H9 (cell line): ENCODE data around the gene ST3GAL5. TPM values are rescaled to one million over a fixed set of nuclear protein-coding genes. Genes with fewer than 3 reads are reported as not detected.

ENCODE experiments used
- DNase-seq: peaks from one replicate; pipeline ENCODE4 v3.0.0-alpha.2; 2017
- H2AFZ ChIP-seq: one replicate; pipeline ENCODE4 v1.6.1; 2013; ENCODE audit warnings: mild to moderate bottlenecking, low read length, control low read depth, moderate library complexity
- H2AK5ac ChIP-seq: 2 replicates; pipeline ENCODE4 v1.6.1; 2013; ENCODE audit warnings: low read length, control low read depth, mixed read lengths; ENCODE audit not compliant: insufficient read length
- H2BK120ac ChIP-seq: one replicate; pipeline ENCODE4 v1.6.1; 2013; ENCODE audit warnings: low read depth, mild to moderate bottlenecking, low read length, control low read depth, inconsistent platforms; ENCODE audit not compliant: poor library complexity, severe bottlenecking
- H2BK12ac ChIP-seq: 2 replicates; pipeline ENCODE4 v1.6.1; 2013; ENCODE audit warnings: low read length, control low read depth, mixed read lengths, low read depth; ENCODE audit not compliant: insufficient read length
- H2BK15ac ChIP-seq: 2 replicates; pipeline ENCODE4 v1.6.1; 2013; ENCODE audit warnings: low read depth, low read length, control low read depth
- H2BK20ac ChIP-seq: one replicate; pipeline ENCODE4 v1.6.1; 2013; ENCODE audit warnings: low read depth, mild to moderate bottlenecking, low read length, control low read depth, inconsistent platforms; ENCODE audit not compliant: poor library complexity, severe bottlenecking
- H2BK5ac ChIP-seq: 2 replicates; pipeline ENCODE4 v1.6.1; 2013; ENCODE audit warnings: low read length, control low read depth, mixed read lengths; ENCODE audit not compliant: insufficient read length
- H3K14ac ChIP-seq: 2 replicates; pipeline ENCODE4 v1.6.1; 2013; ENCODE audit warnings: low read length, control low read depth; ENCODE audit not compliant: insufficient read depth
- H3K18ac ChIP-seq: 2 replicates; pipeline ENCODE4 v1.6.1; 2013; ENCODE audit warnings: low read depth, mild to moderate bottlenecking, mixed read lengths, low read length, control low read depth; ENCODE audit not compliant: insufficient read length
- H3K23ac ChIP-seq: 2 replicates; pipeline ENCODE4 v1.6.1; 2013; ENCODE audit warnings: low read length, control low read depth, mixed read lengths, low read depth; ENCODE audit not compliant: insufficient read length
- H3K23me2 ChIP-seq: 2 replicates; pipeline ENCODE4 v1.6.1; 2013; ENCODE audit warnings: low read depth, mild to moderate bottlenecking, mixed read lengths, low read length, control low read depth; ENCODE audit not compliant: insufficient read length, poor library complexity, severe bottlenecking
- H3K27ac ChIP-seq: 2 replicates; pipeline ENCODE4 v1.5.1; 2013; ENCODE audit warnings: low read length, control low read depth, mixed read lengths, low read depth; ENCODE audit not compliant: insufficient read length
- H3K27me3 ChIP-seq: 2 replicates; pipeline ENCODE4 v1.6.1; 2013; ENCODE audit warnings: low read length, control low read depth, inconsistent platforms; ENCODE audit not compliant: insufficient read depth
- H3K4ac ChIP-seq: 2 replicates; pipeline ENCODE4 v1.6.1; 2013; ENCODE audit warnings: low read depth, mild to moderate bottlenecking, control low read depth, inconsistent platforms, low read length, moderate library complexity
- H3K4me1 ChIP-seq: 2 replicates; pipeline ENCODE4 v1.6.1; 2013; ENCODE audit warnings: low read length, control low read depth, inconsistent platforms; ENCODE audit not compliant: insufficient read depth
- H3K4me2 ChIP-seq: 2 replicates; pipeline ENCODE4 v1.6.1; 2013; ENCODE audit warnings: low read length, control low read depth, mixed read lengths; ENCODE audit not compliant: insufficient read length, insufficient read depth
- H3K56ac ChIP-seq: 2 replicates; pipeline ENCODE4 v1.6.1; 2013; ENCODE audit warnings: low read depth, mild to moderate bottlenecking, mixed read lengths, low read length, control low read depth; ENCODE audit not compliant: insufficient read length
- H3K79me1 ChIP-seq: 2 replicates; pipeline ENCODE4 v1.6.1; 2013; ENCODE audit warnings: low read depth, mild to moderate bottlenecking, moderate library complexity, low read length, control low read depth, inconsistent platforms; ENCODE audit not compliant: insufficient read depth, poor library complexity, severe bottlenecking
- H3K79me2 ChIP-seq: 2 replicates; pipeline ENCODE4 v1.6.1; 2013; ENCODE audit warnings: low read length, control low read depth, inconsistent platforms; ENCODE audit not compliant: insufficient read depth
- H3K9ac ChIP-seq: 2 replicates; pipeline ENCODE4 v1.6.1; 2013; ENCODE audit warnings: low read length, control low read depth, mixed read lengths; ENCODE audit not compliant: insufficient read length; ENCODE audit errors: extremely low read depth
- H3K9me3 ChIP-seq: one replicate; pipeline ENCODE4 v1.6.1; 2013; ENCODE audit warnings: low read depth, low read length, inconsistent platforms; ENCODE audit not compliant: control insufficient read depth
- H3T11ph ChIP-seq: one replicate; pipeline ENCODE4 v1.6.1; 2013; ENCODE audit warnings: mild to moderate bottlenecking, low read length, control low read depth, inconsistent platforms
- H4K20me1 ChIP-seq: one replicate; pipeline ENCODE4 v1.6.1; 2013; ENCODE audit not compliant: control insufficient read depth, insufficient read length, insufficient read depth
- H4K5ac ChIP-seq: 2 replicates; pipeline ENCODE4 v1.6.1; 2013; ENCODE audit warnings: low read depth, mild to moderate bottlenecking, mixed read lengths, low read length, control low read depth; ENCODE audit not compliant: insufficient read length
- H4K8ac ChIP-seq: replicated peaks from 2 replicates; pipeline ENCODE4 v1.6.1; 2013; ENCODE audit warnings: low read length, control low read depth, mixed read lengths, low read depth; ENCODE audit not compliant: insufficient read length
- H4K91ac ChIP-seq: 2 replicates; pipeline ENCODE4 v1.6.1; 2013; ENCODE audit warnings: low read depth, mild to moderate bottlenecking, moderate library complexity, mixed read lengths, low read length, control low read depth; ENCODE audit not compliant: insufficient read length
- H3K27ac Mint-ChIP-seq, 3 experiments: 2 replicates in 2 of 3; 3 replicates in 1 of 3; pipeline ENCODE4 v1.8.0; 2020 to 2021; ENCODE audit warnings: mixed read lengths in 3 of 3, mild to moderate bottlenecking in 1 of 3, moderate library complexity in 1 of 3
- H3K27me3 Mint-ChIP-seq: 2 replicates; pipeline ENCODE4 v1.8.0; 2021; ENCODE audit warnings: low read depth, mild to moderate bottlenecking, moderate library complexity, mixed read lengths
- H3K36me3 Mint-ChIP-seq, 3 experiments: 2 replicates in 2 of 3; 3 replicates in 1 of 3; pipeline ENCODE4 v1.8.0; 2020 to 2021; ENCODE audit warnings: low read depth in 3 of 3, mixed read lengths in 3 of 3; ENCODE audit not compliant: insufficient read depth in 1 of 3
- H3K4me1 Mint-ChIP-seq, 2 experiments: 2 replicates each; pipeline ENCODE4 v1.8.0; 2020; ENCODE audit warnings: mixed read lengths in 2 of 2
- H3K4me3 Mint-ChIP-seq, 2 experiments: 2 replicates in 1 of 2; 3 replicates in 1 of 2; pipeline ENCODE4 v1.8.0; 2020 to 2021; ENCODE audit warnings: mild to moderate bottlenecking in 2 of 2, mixed read lengths in 2 of 2, moderate library complexity in 1 of 2
- H3K9me3 Mint-ChIP-seq, 2 experiments: 2 replicates in 1 of 2; 3 replicates in 1 of 2; pipeline ENCODE4 v1.8.0; 2020; ENCODE audit warnings: mild to moderate bottlenecking in 2 of 2, mixed read lengths in 2 of 2, moderate library complexity in 1 of 2
- CTCF ChIP-seq: fragments of 200-600 bp; sonication (generic); conservative IDR thresholded peaks from 3 replicates; pipeline ENCODE4 v1.8.0; 2021; ENCODE audit warnings: antibody characterized with exemption, mild to moderate bottlenecking
- WGBS: extraction: QIAGEN DNeasy Blood & Tissue Kit; methylation state at CpG from one replicate; pipeline ENCODE4 v1.1.7; 2013; ENCODE audit warnings: missing lambda C conversion rate, low lambda C conversion rate, mixed read lengths; ENCODE audit not compliant: insufficient read length; ENCODE audit errors: extremely low coverage; 5-methylcytosine and 5-hydroxymethylcytosine counted together
- total RNA-seq: library from RNA; stranded (reverse); gene quantifications from 2 replicates; pipeline ENCODE4 v1.2.1, GENCODE V29; 2021

ST3GAL5 gene
- total RNA-seq, 1 experiment from 2014 or later, result 3.3 TPM

- H3K9me3 Mint-ChIP-seq, result no peaks in the 10 kb centered on the region
- no CpG with 5 or more reads among the region's 4 CpGs for whole genome bisulfite sequencing
- DNase-seq, result no peak
- no peak overlapping the region for H2AK5ac ChIP-seq
- no peak overlapping the region for H3K14ac ChIP-seq
- no peaks in the 10 kb centered on the region; the same call in 1 of the 2 replicates for H3K4me1 ChIP-seq
- no peak overlapping the region for H2BK120ac ChIP-seq
- H3K4me3 Mint-ChIP-seq, result no peak overlapping the region
- H2BK20ac ChIP-seq, result no peak overlapping the region
- no peaks in the 10 kb centered on the region for H3K27me3 ChIP-seq
- no peaks in the 10 kb centered on the region; the same call in 1 of the 2 replicates for H3K27me3 Mint-ChIP-seq
- no peak overlapping the region for H3T11ph ChIP-seq
- H4K91ac ChIP-seq, result no peak overlapping the region
- no peak overlapping the region for H3K9ac ChIP-seq
- H3K4me1 Mint-ChIP-seq, result peaks cover 0 to 5% of the 10 kb centered on the region in 2 experiments; a peak in 2 of 4 replicates
- H3K9me3 ChIP-seq, result no peaks in the 10 kb centered on the region
- no peak overlapping the region for H2BK5ac ChIP-seq
- no peaks in the 10 kb centered on the region for H3K79me1 ChIP-seq
- no peaks in the 10 kb centered on the region for H3K23me2 ChIP-seq
- no peak overlapping the region for H3K27ac ChIP-seq
- no peaks in the 10 kb centered on the region for H3K79me2 ChIP-seq
- no peak overlapping the region for H3K27ac Mint-ChIP-seq
- no peaks in the 10 kb centered on the region for H3K36me3 Mint-ChIP-seq
- no peak for TF ChIP-seq CTCF
- no peak overlapping the region for H3K56ac ChIP-seq
- no peak overlapping the region for H3K23ac ChIP-seq
- H2AFZ ChIP-seq, result no peak overlapping the region
- H3K18ac ChIP-seq, result no peak overlapping the region
- H2BK12ac ChIP-seq, result no peak overlapping the region
- no peak overlapping the region for H4K5ac ChIP-seq
- no peak overlapping the region for H3K4me2 ChIP-seq
- H4K8ac ChIP-seq, result no peak overlapping the region
- no peak overlapping the region for H2BK15ac ChIP-seq
- no peaks in the 10 kb centered on the region for H4K20me1 ChIP-seq
- no peak overlapping the region for H3K4ac ChIP-seq
Observed at GRCh38 chr2:85854897-85855296, 33.9 kb downstream of the ST3GAL5 start.
